Measurements from ENCODE around the gene EPHB2. TPM values are rescaled to one million over a fixed set of nuclear protein-coding genes. Genes with fewer than 3 reads are reported as not detected.
"Not testable (repeated sequence)": the region's sequence is repeated elsewhere in the genome, so short reads cannot be mapped to it uniquely, and the experiment has no call there.

Gene EPHB2
- total RNA-seq, 4 donors from 2014 or later = 0.32 to 4.0 (median 1.7) TPM

DNA sequence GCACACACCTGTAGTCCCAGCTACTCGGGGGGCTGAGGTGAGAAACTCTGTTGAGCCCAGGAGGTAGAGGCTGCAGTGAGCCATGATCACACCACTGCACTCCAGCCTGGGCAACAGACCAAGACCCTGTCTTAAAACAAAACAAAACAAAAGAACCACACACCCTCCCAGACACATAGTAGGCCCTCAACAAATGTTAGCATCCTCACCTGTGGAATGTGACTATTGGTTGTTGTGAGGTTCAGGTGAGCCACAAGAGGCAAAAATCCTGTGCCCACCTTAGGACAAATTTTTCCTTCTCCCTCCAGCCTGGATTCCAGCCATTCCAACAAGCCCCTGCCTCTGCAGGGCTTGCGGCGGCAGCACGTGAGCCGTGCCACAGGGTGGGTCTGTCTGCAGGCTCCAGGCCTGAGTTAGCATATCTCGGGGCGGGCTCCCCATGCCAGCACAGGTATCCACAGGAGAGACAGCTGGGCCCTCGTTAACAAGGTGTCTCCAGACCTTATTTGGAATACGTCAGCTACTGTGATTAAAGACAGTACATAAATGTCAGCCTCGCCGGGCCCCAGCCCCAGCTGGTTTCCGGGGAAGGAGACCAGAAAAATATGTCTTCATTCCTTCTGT is 40.2 kb upstream of the EPHB2 start:
- no peak overlapping the region for H3K4me3 ChIP-seq
- peaks cover 47% of the 10 kb centered on the region for H3K27me3 ChIP-seq
- no peaks in the 10 kb centered on the region for H3K9me3 ChIP-seq
- no peak for TF ChIP-seq POLR2AphosphoS5 (IDR thresholded peaks at IDR 0.05)
- TF ChIP-seq, protein P1, sequence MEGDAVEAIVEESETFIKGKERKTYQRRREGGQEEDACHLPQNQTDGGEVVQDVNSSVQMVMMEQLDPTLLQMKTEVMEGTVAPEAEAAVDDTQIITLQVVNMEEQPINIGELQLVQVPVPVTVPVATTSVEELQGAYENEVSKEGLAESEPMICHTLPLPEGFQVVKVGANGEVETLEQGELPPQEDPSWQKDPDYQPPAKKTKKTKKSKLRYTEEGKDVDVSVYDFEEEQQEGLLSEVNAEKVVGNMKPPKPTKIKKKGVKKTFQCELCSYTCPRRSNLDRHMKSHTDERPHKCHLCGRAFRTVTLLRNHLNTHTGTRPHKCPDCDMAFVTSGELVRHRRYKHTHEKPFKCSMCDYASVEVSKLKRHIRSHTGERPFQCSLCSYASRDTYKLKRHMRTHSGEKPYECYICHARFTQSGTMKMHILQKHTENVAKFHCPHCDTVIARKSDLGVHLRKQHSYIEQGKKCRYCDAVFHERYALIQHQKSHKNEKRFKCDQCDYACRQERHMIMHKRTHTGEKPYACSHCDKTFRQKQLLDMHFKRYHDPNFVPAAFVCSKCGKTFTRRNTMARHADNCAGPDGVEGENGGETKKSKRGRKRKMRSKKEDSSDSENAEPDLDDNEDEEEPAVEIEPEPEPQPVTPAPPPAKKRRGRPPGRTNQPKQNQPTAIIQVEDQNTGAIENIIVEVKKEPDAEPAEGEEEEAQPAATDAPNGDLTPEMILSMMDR (IDR thresholded peaks at IDR 0.05) = no peak
- no peak for TF ChIP-seq POLR2A (IDR thresholded peaks at IDR 0.05)
- TF ChIP-seq EP300 (IDR thresholded peaks at IDR 0.05) = no peak
- H3K4me1 ChIP-seq = no peaks in the 10 kb centered on the region
- no peaks in the 10 kb centered on the region for H3K36me3 ChIP-seq
- no peak overlapping the region for H3K27ac ChIP-seq
- WGBS = 37% methylated on average over 12 of the region's 12 CpGs
- DNase-seq (ENCODE audit: low spot score in 2 of 2) = no peak

DNA sequence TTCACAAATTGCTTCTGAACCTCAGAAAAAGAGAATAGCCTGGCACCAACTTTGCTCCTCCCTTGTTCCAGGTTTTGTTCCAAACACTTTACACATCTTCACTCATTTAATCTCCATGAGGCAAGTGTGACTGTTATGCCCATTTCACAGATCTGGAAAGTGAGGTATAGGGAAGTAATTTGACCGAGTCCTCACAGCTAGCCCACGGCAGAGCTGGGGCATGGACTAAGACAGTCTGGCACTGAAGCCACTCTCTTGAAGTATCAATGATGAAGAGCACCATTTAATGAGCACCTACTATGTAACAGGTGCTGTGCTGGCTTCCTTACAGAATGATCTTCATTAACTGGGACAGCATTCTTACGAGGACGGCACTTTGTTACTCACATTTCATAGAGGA is 38.6 kb upstream of the EPHB2 start:
- H3K36me3 ChIP-seq = no peaks in the 10 kb centered on the region
- TF ChIP-seq EP300 (IDR thresholded peaks at IDR 0.05) = no peak
- no peak for TF ChIP-seq POLR2AphosphoS5 (IDR thresholded peaks at IDR 0.05)
- TF ChIP-seq, protein P1 (IDR thresholded peaks at IDR 0.05) = no peak
- TF ChIP-seq POLR2A (IDR thresholded peaks at IDR 0.05) = no peak
- DNase-seq (ENCODE audit: low spot score in 2 of 2) = no peak
- no peak overlapping the region for H3K4me3 ChIP-seq
- no peak overlapping the region for H3K27ac ChIP-seq
- H3K4me1 ChIP-seq = no peaks in the 10 kb centered on the region
- H3K9me3 ChIP-seq = no peaks in the 10 kb centered on the region
- peaks cover 55% of the 10 kb centered on the region for H3K27me3 ChIP-seq
- WGBS = 86% methylated on average over 4 of the region's 4 CpGs

DNA sequence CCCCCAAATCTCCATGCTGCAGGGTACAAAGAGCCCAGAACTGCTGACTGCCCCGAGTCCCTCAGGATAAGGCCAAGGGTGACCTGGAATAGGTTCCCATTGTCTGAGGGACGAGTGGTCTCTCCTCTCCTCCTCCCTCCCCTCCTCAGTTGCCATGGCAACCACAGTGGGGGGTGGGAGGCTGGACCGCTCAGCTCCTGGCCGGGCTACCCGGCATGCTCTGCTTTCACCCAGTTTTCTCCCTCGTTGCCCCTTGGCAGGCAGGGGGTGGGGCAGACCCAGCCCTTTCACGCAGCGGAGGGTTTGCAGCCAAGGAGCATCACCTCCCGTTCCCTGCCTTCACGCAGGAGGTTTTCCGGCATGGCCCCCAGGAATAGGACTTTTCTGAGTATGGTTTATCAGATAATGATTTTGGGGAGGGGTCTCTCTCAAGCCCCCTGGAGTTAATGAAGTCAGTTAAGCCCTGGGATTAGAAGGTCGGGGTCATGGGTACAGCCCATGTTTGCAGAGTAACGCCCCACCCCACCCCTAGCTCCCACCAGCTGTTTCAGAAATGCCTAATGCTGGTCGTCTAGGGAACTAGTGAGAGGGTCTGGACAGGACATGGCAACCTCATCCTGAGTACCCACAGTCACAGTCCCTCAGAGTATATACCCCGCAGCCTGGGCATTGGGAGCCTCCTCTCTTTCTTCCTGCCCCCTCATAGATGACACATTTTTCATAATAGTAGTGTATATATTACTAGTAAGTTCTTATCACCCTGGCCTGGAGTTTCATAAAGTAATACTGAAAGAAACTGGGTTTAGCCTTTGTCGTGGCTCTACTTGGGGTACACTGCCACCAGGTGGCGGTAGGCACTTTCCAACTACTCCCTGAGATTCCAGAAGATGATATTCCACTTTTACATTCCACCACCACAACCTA is 36.9 kb upstream of the EPHB2 start:
- no peak overlapping the region for H3K4me3 ChIP-seq
- no peaks in the 10 kb centered on the region for H3K36me3 ChIP-seq
- no peak for DNase-seq (ENCODE audit: low spot score in 2 of 2)
- 24% methylated on average over 17 of the region's 17 CpGs for WGBS
- no peaks in the 10 kb centered on the region for H3K4me1 ChIP-seq
- H3K27me3 ChIP-seq = peaks cover 57% of the 10 kb centered on the region
- no peak overlapping the region for H3K27ac ChIP-seq
- no peaks in the 10 kb centered on the region for H3K9me3 ChIP-seq
- TF ChIP-seq, protein P1 (IDR thresholded peaks at IDR 0.05) = peak in 1 of 2 donors; percentile 49
- no peak for TF ChIP-seq POLR2AphosphoS5 (IDR thresholded peaks at IDR 0.05)

DNA sequence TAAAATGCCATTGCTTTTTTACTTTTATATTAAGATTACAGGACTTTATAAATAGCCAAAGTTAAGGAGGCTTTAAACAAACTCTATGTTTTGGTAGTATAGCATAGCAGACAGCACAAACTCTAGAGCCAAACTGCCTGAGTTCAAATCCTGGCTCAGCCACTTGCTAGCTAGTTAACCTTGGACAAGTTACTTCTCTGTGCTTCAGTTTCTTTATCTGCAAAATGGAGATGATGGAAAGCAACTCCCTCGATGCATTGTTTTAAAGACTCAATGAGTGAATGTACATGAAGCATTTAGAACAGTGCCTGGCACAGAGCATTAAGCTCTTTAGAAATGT is 36.3 kb upstream of the EPHB2 start:
- no peak overlapping the region for H3K4me3 ChIP-seq
- no peak overlapping the region for H3K27ac ChIP-seq
- H3K4me1 ChIP-seq = no peaks in the 10 kb centered on the region
- WGBS = 60% methylated on average over 1 of the region's 1 CpG
- no peaks in the 10 kb centered on the region for H3K9me3 ChIP-seq
- no peaks in the 10 kb centered on the region for H3K36me3 ChIP-seq
- peaks cover 57% of the 10 kb centered on the region for H3K27me3 ChIP-seq
- DNase-seq (ENCODE audit: low spot score in 2 of 2) = no peak
- no peak for TF ChIP-seq POLR2AphosphoS5 (IDR thresholded peaks at IDR 0.05)
- TF ChIP-seq, protein P1 (IDR thresholded peaks at IDR 0.05) = no peak

DNA sequence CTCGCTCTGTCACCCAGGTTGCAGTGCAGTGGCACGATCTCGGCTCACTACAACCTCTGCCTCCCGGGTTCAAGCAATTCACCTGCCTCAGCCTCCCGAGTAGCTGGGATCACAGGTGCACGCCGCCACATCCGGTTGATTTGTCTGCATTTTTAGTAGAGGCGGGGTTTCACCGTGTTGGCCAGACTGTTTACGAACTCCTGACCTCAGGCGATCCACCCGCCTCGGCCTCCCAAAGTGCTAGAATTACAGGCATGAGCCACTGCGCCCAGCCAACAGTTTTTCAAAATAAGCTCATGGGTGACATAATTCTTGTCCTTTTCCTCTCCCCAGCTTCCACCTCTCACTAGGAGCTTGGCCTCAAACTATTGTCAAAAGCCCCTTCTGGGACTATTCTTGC is 34.5 kb upstream of the EPHB2 start:
- WGBS = 92% methylated on average over 15 of the region's 15 CpGs
- H3K4me3 ChIP-seq; H3K36me3 ChIP-seq; H3K9me3 ChIP-seq; H3K4me1 ChIP-seq; H3K27ac ChIP-seq; DNase-seq (ENCODE audit: low spot score in 2 of 2): not testable (repeated sequence)
- H3K27me3 ChIP-seq = peaks cover 46% of the 10 kb centered on the region

Measured in suprapubic skin (tissue), 4 donors.